ENCODE measurements around the gene TRIM9. TPM values are rescaled to one million over a fixed set of nuclear protein-coding genes. Genes with fewer than 3 reads are reported as not detected.
"Not testable (repeated sequence)": the region's sequence is repeated elsewhere in the genome, so short reads cannot be mapped to it uniquely, and the experiment has no call there.

The TRIM9 gene
- polyA plus RNA-seq, 1 donor, result 2.8 TPM

DNA sequence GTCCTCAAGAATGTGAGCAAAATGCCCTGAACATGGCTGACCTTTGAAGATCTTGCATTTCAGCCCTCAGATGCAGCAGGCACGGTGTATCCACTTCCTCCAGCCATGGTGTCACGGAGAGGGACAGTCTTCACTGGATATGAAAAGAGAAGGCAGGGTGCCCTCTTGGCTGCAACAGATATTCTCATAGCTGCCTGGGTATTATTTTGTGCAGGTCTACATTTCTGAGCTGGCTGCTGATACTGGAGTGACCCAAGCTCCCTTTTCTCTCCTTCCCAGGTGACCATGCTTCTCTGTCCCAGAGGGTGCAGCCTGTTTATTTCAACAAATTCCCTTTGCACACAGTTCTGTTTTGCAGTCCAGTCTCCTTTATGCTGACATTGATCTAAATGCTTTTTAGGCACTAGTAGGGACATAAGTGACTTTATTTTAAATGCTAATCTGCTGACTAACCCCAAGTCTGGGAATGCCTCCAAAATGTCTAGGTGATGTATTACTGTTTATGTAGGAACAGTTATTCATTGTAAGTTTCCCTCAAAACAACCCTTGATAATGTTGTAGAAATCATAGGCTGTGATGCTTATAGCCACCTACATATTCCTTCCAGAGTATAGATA lies 133.2 kb downstream of the TRIM9 start:
- peak; percentile 85 for DNase-seq

DNA sequence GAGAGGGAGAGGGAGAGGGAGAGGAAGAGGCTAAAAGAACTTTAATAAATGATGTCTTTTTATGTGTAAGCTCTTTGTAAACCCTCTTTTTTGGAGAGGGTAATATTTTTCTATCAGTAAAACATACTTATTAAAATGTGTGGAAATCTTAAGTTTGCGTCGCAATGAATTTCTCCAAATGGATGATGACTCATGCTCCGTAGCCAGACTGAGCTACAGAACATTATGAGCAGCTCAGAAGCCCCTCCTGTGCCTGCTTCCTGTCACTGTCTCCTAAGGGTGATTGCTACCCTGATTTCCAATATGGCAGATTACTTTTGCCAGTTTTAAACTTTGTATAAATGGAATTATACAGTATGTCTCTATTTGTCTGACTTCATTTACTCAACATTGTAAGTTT lies 137.6 kb downstream of the TRIM9 start:
- no peak for DNase-seq

DNA sequence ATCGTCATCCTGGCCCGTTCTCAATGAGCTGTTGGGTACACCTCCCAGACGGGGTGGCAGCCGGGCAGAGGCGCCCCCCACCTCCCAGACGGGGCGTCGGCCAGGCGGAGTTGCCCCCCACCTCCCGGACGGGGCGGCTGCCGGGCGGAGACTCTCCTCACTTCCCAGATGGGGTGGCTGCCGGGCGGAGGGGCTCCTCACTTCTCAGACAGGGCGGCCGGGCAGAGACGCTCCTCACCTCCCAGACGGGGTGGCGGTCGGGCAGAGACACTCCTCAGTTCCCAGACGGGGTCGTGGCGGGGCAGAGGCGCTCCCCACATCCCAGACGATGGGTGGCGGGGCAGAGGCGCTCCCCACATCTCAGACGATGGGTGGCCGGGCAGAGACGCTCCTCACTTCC lies 138.5 kb downstream of the TRIM9 start:
- not testable (repeated sequence) for DNase-seq

DNA sequence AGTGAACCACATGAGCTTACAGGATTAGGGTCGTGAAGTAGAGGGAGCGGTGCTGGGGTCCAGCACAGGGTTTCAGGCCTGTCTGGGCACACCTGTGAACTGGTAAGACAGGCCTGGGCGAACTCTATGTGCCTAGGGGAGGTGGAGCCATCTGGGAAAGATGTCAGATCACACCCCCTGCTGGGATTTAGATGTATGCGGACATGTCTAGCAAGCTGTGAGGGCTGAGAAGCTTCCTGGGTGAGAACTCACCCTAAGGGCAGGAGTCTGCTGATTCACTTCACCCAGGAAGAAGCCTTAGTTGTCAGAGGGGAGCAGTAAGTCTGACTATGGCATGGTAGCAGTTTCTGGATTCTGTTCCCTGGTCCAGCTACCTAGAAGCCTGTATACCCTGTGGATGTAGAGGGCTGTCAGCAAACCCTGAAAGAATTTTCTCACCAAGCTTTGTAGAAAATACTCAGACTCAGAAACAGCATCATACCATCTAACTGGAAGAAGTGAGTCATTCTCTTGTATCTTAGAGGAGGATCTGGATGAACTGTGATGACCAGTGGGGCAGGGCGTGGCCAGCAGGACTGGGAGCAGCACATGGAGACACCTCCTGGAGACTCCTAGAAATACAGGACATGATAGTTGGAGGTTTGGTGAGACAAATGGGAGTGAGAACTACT lies 139.4 kb downstream of the TRIM9 start:
- no peak for DNase-seq

DNA sequence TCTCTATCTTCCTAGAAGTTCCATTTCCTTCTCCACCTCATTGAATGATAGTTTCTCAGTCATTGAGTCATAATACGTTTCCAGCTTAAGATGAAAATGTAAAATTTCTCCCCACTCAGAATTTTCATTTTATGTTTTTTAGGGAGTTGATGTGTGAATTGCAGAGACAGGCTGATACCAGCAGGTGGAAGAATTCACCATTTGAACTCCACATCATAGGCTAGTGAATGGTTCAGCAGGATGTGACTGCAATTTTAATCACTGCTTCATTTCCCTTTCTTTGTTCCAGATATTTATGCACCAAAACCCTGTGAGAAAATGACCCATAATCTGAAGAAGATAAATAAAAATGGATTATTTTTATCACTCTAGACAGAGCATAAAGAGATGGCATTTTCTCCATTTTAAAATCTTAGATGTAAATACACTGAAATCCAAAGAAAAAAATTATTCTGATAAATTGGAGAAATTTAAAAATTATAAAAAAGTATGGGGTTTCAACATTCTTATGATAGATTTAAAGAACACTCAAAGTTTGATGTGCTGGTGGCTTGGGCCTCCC lies 140.0 kb downstream of the TRIM9 start:
- no peak for DNase-seq

DNA sequence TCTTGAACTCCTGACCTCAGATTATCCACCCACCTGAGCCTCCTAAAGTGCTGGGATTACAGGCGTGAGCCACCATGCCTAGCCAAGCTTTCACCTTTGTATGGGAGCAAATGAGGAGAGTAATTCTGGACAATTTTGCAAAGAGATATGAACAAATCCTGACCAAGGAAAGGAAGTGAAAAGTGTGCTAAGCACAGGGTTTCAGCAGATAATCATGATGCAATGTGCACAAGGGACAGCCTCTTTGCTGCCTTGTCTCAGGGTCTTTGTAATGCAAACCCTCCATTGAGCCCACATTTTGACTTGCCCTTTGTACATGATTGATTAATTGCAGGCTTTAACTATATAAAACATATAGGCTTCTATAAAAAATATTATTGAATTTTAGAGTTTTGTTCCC lies 141.4 kb downstream of the TRIM9 start:
- DNase-seq, result no peak

DNA sequence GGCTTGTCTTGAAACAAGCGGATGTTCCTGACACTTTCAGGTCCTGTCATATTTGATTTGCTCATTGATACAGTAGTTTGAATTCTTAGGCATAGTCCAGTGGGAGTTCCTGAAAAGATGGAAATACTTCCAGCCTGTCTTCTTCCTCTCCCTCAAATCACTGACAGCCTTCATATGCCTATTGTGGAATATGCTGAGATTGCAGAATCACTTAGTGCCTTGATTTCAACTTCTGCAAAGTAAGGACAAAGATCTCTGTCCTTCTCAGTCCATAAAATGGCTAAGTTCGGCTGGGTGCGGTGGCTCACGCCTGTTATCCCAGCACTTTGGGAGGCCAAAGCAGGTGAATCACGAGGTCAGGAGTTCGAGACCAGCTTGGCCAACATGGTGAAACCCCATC lies 143.9 kb downstream of the TRIM9 start:
- no peak for DNase-seq

DNA sequence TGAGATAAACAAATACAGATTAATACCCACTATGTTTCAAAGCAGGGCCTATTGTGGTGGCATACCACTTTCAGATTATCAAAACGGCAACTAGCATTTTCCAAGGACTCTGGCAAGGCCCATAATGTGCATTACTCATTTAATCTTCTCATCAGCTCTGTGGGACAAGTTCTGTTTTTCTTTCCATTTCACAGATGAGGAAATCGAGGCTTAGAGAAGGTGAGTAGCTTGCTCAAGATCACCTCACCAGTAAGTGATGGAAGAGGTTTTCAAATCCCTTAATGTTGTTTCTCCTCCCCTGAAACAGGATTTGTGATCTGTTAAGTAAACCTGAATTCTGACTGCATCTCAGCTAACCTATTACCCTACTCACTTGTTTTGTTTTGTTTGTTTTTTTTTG lies 146.7 kb downstream of the TRIM9 start:
- DNase-seq, result no peak

DNA sequence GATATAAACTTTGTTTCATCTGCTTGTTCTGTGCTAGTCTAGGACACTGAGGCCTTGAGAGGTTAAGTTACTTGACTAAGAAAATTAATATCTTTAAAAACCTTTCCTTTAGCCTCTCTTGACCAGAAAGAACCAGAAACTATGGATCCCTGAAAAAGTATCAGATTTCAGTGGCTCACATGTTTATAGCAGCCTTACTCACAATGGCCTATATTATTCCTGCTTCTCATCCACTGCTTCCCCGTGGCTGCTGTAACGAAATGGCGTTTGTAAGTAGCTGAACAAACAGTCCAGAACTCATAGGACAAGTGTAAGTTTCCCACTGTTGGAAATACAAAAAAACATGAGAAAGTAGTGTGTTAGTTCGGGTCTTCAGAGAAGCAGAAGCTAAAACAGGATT lies 147.5 kb downstream of the TRIM9 start:
- no peak for DNase-seq

DNA sequence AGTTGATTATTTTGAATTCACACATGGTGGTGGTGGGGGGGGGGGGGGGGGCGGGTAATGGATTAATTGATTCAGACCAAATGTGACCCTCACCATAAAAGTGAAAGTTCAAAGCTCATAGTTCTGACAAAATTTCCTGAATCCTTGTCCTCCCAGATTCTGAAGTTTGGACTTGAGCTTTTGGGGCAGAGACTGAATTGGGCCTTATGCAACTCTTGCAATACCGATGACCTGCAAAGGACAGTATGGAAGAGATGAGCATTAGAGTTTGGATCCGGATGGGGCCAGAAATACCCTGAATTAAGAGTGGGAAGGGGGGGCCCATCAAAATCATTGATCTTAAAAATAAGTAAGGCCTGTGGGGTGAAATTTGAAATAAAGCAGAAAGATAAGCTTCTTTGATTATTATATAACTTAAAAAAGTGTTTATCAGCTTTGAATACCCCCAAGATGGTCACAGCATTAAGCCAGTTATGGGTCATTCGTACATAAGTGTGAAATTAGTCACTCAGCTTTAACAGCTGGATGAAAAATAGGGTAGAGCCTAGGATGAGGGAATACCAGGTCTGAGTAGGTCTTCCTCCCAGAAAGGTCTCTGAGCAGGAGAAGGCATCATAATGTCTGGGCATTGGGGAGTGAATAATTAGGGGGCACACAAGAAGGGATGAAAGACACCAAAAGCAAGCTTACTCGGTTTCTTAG lies 148.5 kb downstream of the TRIM9 start:
- DNase-seq, result no peak

DNA sequence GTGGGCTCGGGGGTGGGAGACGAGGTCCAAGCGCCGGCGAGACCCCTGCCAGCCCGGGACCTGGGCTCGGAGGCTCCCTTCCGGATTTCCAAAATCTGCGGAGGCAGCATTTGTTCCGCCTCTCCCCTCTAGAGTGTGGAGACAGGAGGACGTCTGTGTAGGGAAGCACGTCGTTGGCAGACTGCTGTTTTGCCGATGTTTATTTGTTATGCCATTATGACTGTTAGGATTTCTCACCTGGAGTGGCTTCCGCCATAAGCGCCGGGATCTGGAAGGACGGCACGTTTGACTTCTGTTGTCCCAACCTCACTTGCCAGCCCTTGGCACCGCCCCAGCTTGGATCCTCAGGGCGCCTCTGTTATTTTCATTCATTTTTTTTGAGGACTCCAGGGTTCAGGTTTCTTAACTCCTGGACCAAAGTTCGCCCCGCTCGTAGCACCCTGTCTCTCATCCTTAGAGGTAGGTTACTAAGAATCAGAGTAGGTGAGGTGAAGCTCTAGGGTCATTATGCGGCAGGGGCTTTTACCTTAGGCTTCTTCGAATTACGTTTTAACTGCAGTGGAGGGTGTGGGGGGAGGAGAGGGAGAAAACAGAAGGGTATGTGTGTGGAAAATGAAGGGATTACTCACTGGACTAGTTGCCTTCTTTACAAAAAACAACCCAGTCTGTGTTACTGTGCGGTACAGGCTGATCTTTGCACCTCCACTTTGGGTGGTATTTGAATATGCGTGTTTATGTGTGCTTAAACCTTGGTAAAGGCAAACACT lies 150.1 kb downstream of the TRIM9 start:
- DNase-seq, result no peak

DNA sequence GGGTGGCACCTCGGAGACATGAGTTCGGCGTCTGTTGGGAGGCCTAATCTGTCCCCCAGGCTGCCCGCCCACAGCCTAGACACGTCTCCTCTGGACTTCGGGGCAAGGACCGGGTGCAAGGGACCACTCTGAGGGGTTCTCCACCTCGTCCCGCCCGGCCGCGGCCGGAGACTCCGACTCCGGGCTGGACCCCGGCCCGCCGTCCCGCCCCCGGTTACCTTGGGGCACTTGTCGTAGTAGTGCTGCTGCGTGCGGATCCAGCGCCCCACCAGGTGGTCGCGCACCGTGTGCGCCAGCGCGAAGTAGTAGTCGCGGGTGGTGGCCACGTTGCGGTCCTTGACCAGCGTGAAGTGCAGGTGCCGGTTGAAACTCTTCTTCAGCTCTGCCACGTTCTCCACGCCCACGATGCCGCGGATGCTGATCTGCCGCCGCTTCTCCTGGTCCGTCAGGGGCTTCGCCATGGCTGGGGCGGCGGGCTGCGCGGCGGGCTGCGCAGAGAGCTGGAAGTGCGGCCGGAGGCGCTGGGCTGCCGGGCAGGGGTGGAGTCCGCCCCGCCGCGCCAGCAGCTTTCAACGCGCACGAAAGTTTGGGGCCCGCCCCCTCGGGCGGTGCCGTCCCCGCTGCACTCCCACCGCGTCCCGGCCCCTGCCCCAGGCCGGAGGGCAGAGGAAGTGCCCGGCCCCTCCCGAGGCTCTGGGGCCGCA lies 150.8 kb downstream of the TRIM9 start, which contains the start of gene PYGL:
TSS of gene PYGL (minus strand) at position 541 of the 704 bp plus-strand sequence. CDS start at position 461, 80 bp downstream.
- DNase-seq, result no peak

DNA sequence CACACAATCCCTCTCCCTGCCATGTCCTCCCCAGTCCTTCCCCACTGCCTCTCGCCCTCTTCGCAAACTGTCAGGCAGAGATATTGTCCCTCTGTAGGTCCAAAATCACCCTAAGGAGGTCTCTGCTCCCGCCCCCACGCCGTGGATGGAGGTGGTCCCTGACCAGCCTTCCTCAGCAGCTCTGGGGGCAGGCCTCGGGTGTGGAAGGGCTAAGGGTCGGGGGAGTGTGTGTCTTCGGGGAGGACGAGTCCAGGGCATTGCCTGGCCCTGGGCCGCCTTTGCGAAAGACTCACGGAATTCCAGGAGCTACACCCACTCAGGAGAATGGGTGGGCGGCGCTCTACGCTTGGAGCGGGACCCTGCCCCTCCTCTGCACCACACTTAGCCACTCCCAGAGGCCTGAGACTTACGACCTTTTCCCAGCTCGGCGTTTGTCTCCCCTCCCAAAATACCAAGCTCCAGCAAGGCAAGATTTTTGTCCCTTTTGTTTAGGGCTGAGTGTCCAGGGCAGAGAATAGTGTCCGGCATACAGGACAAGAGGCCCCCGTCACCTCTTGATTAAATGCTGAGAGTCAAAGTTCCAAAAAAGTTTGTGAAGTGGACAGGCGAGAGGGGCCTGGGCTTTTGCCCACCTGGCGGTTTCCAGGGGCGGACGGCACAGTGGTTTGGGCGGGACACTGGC lies 151.5 kb downstream of the TRIM9 start:
- no peak for DNase-seq

DNA sequence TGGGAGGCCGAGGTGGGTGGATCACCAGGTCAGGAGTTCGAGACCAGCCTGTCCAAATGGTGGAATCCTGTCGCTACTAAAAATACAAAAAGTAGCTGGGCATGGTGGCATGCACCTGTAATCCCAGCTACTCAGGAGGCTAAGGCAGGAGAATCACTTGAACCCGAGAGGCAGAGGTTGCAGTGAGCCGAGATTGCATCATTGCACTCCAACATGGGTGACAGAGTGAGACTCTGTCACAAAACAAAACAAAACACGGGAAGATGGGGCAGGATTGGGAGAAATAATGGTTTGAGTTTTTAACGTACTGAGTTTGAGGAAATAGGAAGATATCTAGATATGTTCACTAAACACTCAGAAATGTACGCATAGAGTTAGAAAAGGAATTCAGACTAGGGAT lies 153.3 kb downstream of the TRIM9 start:
- DNase-seq, result not testable (repeated sequence)

DNA sequence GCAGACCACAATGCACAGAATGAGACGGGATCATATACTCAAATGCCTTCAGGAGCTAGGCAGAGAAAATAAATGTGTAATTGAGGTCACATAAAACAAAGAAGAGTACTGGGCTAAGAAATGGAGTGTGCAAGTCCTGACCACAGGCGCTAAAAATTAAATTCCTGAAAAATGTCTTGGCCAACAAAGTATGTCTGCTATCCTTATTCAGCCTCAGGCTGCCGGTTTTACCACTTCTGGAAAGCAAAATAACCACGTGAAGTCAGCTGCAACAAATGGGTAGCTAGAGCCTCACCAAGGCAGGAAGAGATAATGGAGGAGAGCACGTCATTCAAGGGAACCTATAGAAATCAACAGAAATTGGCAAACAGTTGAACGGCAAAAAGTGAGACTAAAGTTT lies 153.8 kb downstream of the TRIM9 start:
- DNase-seq, result no peak

DNA sequence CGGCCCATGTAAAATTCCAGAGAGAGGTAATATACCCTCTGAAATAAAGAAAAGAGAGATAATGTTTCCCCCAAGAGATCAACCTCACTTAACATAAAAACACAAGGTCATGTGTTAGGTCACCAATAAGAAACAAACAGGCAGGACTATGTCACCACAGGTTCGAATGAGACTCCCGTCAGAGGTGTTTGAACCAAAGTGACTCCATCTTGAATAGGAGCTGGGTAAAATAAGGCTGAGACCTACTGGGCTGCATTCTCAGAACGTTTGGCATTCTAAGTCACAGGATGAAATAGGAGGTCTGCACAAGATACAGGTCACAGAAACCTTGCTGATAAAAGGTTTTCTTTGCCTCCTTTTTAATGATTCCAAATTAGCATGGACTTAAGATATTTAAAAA lies 157.1 kb downstream of the TRIM9 start:
- DNase-seq, result no peak

DNA sequence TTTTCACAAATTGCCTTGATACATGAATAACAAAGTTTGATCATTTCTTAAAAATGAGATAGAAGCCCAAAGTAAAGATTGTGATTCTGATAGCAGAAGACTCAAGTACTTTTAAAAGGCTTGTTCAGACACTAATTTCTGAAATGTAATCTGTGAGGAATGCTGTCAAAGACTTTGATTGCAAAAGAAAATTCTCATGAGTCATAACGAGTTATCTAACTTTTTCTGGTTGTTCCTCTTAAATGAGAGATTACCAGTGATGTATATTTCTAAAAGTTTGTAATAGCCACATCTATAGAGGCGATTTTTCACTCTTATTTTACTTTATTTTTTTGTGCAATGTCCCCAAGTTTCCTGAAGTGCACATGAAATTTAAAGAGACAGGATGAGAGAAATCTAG lies 157.6 kb downstream of the TRIM9 start:
- no peak for DNase-seq

DNA sequence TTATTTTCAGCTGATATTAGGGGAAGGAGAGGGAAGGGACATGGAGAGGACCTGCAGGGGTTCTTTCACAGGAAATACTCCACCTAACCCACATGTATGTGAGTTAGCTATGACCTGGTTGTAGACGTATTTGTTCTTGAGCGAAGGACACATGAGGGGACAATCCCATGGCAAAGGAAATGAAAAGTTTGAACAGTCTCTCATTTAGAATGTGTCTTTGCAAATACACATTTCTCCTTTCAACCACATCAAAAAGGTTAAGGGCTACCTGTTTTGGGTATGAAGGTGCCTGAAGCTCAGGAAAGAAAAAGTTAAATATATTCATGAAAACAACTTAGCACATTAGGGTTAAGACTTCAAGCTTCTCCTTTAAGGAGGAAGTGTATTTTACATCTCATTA lies 158.0 kb downstream of the TRIM9 start:
- DNase-seq, result no peak

DNA sequence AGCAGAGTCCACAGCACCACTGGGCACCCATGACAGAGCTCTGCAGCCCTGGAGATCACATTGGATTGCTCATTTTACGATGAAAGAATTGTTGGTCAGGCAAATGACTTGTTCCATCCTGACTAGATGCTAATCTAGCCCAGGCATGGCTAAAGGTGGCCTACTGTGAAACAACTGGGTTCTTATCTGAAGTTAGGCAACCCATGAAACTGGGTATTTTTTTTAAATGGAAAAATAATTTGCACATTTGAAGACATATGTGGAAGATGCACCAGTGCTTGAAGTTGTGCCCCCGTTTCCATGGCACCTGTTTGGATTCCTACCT lies 158.9 kb downstream of the TRIM9 start:
- DNase-seq, result no peak

DNA sequence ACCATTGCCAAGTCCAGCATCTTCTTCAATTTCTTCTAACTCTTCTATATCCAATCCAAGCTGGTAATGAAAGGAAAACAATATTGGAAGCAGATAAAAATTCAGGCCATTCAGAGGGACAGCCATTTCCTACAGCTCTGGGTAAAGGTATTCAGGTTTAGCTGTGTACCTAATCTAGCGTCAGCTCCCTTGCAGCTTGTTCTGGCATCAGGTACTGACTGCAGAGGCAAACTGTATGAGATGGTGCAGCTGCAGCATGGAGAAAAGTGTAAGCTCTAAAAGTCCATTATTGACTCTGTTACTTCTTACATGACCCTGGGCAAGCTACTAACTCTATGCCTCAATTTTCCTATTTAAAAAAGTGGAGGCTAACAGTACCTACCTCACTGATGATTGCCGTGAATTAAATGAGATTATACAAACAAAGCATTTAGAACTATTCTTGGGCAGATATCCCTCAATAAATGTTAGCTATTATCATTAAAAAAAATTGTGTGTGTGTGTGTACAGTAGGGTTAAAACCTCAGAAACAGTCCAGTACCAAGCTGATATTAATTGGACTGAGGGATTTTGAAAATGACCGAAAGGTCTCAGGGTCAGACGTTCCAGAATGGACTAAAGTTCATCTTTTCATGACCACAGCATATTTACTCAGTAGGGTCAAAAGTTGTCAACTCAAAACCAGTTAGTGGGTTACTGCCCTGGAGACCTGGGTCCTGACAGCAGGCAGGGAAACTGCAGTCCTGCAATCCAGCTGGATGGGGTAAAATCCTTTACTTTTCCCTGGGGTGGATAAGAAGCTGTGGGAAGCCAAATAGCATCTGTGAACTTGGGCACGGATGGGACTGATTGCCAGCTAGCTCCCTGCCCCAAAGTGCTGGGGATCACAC lies 159.5 kb downstream of the TRIM9 start:
- DNase-seq, result no peak
